NAMALWA (cell line): ENCODE measurements around the gene ZNF556.

Source experiments
- DNase-seq: peaks from one replicate; pipeline ENCODE4 v3.0.0-alpha.2; 2015; ENCODE audit warnings: low spot score

The ZNF556 gene

DNA sequence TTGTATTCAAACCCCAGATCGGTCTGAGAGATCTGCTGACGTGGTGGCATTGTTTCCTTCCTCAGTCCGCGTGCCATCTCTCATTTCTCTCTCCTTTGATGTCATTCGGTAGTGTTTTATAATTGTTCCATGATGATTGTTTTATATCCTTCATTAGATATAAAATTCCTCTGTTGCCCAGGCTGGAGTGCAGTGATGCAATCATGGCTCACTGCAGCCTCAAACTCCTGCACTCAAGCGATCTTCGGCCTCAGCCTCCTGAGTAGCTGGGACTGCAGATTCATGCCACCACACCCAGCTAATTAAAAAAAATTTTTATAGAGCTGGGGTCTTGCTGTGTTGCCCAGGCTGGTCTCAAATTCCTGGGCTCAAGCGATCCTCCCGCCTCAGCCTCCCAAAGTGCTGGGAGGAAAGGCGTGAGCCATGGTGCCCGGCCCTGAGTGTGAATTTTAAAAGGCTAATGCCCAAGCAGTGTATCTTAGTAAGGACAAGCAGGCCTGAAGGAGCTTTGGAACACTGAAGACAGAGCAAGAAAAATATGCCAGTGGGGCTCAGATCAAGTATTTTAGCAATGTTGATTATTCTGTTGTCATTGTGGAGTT is 38.9 kb downstream of the ZNF556 start:
- DNase-seq, result no peak

GRCh38 chr19:2906631-2907195 is 39.6 kb downstream of the ZNF556 start:
- no peak for DNase-seq

GRCh38 chr19:2912306-2912705 is 45.2 kb downstream of the ZNF556 start:
- no peak for DNase-seq

DNA sequence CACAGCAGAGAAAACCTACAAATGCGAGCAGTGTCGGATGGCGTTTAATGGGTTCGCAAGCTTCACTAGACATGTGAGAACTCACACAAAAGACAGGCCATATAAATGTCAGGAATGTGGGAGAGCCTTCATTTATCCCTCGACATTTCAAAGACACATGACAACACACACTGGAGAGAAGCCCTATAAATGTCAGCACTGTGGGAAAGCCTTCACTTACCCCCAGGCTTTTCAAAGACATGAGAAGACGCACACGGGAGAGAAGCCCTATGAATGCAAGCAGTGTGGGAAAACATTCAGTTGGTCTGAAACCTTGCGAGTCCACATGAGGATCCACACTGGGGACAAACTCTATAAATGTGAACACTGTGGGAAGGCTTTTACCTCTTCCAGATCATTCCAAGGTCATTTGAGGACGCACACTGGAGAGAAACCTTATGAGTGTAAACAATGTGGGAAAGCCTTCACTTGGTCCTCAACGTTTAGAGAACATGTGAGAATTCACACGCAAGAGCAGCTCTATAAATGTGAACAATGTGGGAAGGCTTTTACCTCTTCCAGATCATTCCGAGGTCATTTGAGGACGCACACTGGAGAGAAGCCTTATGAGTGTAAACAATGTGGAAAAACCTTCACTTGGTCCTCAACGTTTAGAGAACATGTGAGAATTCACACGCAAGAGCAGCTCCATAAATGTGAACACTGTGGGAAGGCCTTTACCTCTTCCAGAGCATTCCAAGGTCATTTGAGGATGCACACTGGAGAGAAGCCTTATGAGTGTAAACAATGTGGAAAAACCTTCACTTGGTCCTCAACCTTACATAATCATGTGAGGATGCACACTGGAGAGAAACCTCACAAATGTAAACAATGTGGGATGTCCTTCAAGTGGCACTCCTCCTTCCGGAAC is 50.4 kb downstream of the ZNF556 start:
- no peak for DNase-seq

DNA sequence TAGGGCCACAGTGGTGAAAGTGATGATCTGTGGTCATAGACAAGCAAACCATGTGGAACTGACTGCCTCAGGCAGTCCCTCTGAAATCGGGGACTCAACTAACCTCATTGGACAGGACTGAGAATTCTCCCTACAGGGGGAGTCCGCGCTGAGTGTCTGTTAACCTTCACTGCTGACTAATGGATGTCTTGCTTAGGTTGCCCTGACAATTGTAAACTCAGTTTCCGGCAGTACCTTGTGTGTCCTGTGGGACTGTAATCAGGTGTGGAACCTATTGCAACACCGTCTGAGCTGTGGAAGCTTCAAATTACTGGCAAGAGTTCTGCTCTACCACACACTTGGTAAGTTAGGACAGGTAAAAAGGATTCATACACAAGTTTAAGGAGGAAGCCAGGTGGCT is 55.9 kb downstream of the ZNF556 start:
- no peak for DNase-seq

GRCh38 chr19:2923510-2923909 is 56.4 kb downstream of the ZNF556 start:
- no peak for DNase-seq

DNA sequence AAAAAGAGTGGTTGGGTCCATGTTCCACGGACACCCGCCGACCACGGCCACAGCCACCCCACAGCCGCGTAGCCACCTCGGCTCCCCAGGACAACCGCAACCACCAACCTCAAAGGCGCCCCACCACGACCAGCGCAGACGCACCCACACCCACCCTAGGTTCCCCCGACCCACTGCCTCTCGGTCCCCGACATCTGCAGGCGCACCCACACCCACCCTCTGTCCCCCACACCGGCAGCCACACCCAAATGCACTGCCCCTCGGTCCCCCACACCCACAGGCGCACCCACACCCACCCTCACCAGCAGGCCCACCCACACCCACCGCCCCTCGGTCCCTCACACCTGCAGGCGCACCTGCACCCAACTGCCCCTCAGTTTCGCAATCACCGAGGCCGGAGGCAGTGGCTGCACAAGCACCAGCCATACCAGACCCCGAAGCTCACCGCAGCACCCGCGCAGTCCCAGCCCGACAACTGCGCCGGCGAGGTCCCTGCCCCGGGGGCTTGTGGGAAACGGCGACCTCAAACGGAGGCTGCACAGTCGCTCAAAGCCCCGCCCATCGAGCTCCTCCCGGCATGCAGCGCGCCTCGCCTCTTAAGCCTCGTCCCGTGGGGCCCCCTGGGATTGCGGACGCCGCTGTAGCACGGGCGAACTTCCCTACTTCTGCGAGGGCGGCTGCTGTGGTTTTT is 59.4 kb downstream of the ZNF556 start:
- no peak for DNase-seq

- no peak for DNase-seq
Measured at GRCh38 chr19:2927032-2927430, 59.9 kb downstream of the ZNF556 start.
